ENCODE data around the gene CCL3. TPM values are rescaled to one million over a fixed set of nuclear protein-coding genes. Genes with fewer than 3 reads are reported as not detected.

Gene CCL3
- total and polyA plus RNA-seq, 2 of the 4 experiments (the other 2 are of a cell fraction): not detected

DNA sequence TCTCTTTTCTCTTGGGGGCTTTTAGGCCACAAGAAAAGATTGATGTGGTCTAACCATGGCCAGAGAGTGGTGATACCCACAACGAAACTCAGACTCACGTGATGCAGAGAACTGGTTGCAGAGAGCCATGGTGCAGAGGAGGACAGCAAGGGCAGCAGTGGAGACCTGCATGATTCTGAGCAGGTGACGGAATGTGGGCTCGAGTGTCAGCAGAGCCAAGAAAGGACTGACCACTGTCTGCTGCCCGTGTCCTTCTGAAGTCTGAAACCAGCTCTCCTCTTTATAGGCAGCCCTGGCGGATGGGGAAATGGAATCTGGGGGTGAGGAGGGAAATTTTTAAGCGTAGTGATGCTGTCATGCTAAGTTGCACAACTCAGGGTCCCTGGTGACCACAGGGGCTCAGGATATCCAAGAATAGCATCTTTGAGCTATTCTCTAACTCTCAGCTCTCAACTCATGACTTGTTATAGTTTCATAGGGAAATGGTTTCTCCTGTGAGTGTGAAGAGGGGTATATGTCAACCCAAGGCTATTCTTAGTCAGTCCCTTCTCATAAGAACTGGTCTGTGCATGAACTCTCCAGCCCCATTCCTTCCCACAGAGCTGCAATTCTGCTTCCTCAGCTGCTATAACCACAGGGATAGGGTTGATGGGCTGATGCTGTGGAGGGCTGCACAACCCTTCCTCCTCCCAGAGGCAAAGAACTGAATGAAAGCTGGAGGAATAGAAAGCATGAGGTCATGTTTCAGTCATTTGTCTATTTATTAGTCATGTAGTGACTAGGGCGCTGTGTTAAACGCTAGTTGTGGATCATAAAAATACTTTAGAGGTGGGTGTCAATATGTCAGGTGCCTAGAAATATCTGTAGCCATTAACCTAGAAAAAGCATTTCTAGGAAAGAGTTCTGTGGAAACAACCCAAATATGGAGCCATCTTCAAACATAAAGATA, at the start of gene CCL3 (continued):
- TF ChIP-seq RCOR1 (IDR thresholded peaks at IDR 0.05; ENCODE audit: insufficient replicate concordance, low read length) (no peak), RAD21 (IDR thresholded peaks at IDR 0.05; ENCODE audit: low read length) (no peak), NFE2L2 (IDR thresholded peaks at IDR 0.05; ENCODE audit: low read depth, low read length) (no peak)

DNA sequence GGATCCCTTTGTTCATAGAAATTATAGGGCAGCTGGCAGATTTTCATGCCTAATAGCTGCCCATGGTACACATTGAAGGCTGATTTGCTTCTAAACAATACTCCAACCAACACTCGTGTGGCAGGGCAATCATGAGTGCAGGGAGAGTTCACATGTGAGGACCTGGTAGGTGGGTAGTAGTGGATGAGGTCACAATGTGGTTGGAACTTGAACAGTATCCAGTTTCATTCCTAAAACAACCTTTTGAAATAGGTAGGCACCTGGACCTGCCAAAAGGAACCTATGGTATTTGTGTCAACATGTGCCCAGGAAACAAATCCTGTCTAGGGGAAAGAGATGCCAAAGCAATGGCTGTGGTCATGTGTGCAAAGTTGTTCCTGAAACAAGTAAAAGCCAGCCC, 46.5 kb upstream of the CCL3 start:
- DNase-seq: no peak
- H3K36me3 ChIP-seq (ENCODE audit: control insufficient read depth, insufficient read depth, low read length): no peaks in the 10 kb centered on the region
- H4K8ac ChIP-seq (ENCODE audit: low read depth in 2 of 2, low read length in 2 of 2): no peak overlapping the region
- H2AFZ ChIP-seq (replicated peaks; ENCODE audit: low read length, poor library complexity): no peak overlapping the region
- WGBS, 2 experiments (ENCODE audit: extremely low coverage in 2 of 2, insufficient read length in 1 of 2): no CpG with 5 or more reads among the region's 1 CpG
- H3K9me3 ChIP-seq (ENCODE audit: control insufficient read depth, insufficient read depth, low read length): no peaks in the 10 kb centered on the region
- no peak for ATAC-seq (ENCODE audit: low read depth)
- H3K56ac ChIP-seq (ENCODE audit: extremely low read depth, insufficient read depth, low read length): no peak overlapping the region
- no peak overlapping the region for H3K23ac ChIP-seq (ENCODE audit: low read depth, low read length)
- H3K79me1 ChIP-seq (ENCODE audit: low read depth in 1 of 2, low read length in 2 of 2): no peaks in the 10 kb centered on the region
- H3K4me1 ChIP-seq (ENCODE audit: control insufficient read depth, insufficient read depth, low read length): no peaks in the 10 kb centered on the region
- no peak overlapping the region for H2BK120ac ChIP-seq (ENCODE audit: low read depth, low read length)
- CTCF ChIA-PET: interaction anchor here (1.4 kb wide), 1 partner anchor 9 kb away, joined by 5 read pairs; no protein-coding TSS in a partner anchor
- no peak overlapping the region for H3K27ac ChIP-seq (ENCODE audit: insufficient read depth, low read length)
- H3K9me1 ChIP-seq (ENCODE audit: insufficient read depth, low read length): no peaks in the 10 kb centered on the region
- H3K4ac ChIP-seq (ENCODE audit: low read depth, low read length): no peak overlapping the region
- no peak overlapping the region for H4K5ac ChIP-seq (ENCODE audit: low read depth, low read length)
- no peak overlapping the region for H2BK15ac ChIP-seq (ENCODE audit: low read depth, low read length)
- H2BK20ac ChIP-seq (ENCODE audit: low read depth, low read length): no peak overlapping the region
- H3K4me2 ChIP-seq (ENCODE audit: low read depth, low read length): no peak overlapping the region
- POLR2A ChIA-PET (ENCODE audit: unreplicated experiment): no interaction called here
- no peak overlapping the region for H2AK9ac ChIP-seq (replicated peaks; ENCODE audit: low read depth, low read length, poor library complexity)
- H3K4me3 ChIP-seq (ENCODE audit: insufficient read depth, low read depth, low read length): no peak overlapping the region
- H3K18ac ChIP-seq (ENCODE audit: low read depth, low read length): no peak overlapping the region
- H3K27me3 ChIP-seq (ENCODE audit: control insufficient read depth, insufficient read depth, low read length): no peaks in the 10 kb centered on the region
- H2BK5ac ChIP-seq (ENCODE audit: low read depth, low read length, poor library complexity, severe bottlenecking): no peak overlapping the region
- intact Hi-C loops (cut with micrococcal nuclease): no loop called here
- no TSS peak for BruUV-seq (replicated peaks)
- in situ Hi-C loops (cut with MboI; ENCODE audit: low sequenced_read_pairs): loop anchor here (5.0 kb wide), 1 partner anchor 61 kb away; the partner anchor contains the start of genes CCL3L1 and CCL3L3
- H2AK5ac ChIP-seq (ENCODE audit: low read depth, low read length): no peak overlapping the region
- dilution Hi-C loops (cut with HindIII; ENCODE audit: low sequenced_read_pairs, unreplicated experiment): no loop called here
- no peak overlapping the region for H3K9ac ChIP-seq (ENCODE audit: low read depth, low read length)
- no peaks in the 10 kb centered on the region for H4K20me1 ChIP-seq (ENCODE audit: insufficient read depth, low read length)
- no peak overlapping the region for H4K91ac ChIP-seq (ENCODE audit: insufficient read depth, low read depth, low read length)
- no peak overlapping the region for H3K14ac ChIP-seq (replicated peaks; ENCODE audit: low read depth, low read length)
- TF ChIP-seq ELK1 (IDR thresholded peaks at IDR 0.05; ENCODE audit: borderline replicate concordance, low read depth, low read length) (no peak), RFX5 (IDR thresholded peaks at IDR 0.05; ENCODE audit: low read depth, low read length) (no peak), RCOR1 (IDR thresholded peaks at IDR 0.05; ENCODE audit: insufficient replicate concordance, low read length) (no peak), MXI1 (IDR thresholded peaks at IDR 0.05; ENCODE audit: borderline replicate concordance, low read depth, low read length) (no peak), SMC3 (IDR thresholded peaks at IDR 0.05; ENCODE audit: low read depth, low read length) (no peak), CHD1 (IDR thresholded peaks at IDR 0.05; ENCODE audit: low read depth, low read length) (no peak), BHLHE40 (IDR thresholded peaks at IDR 0.05; ENCODE audit: low read depth, low read length) (no peak), NFE2L2 (IDR thresholded peaks at IDR 0.05; ENCODE audit: low read depth, low read length) (no peak), MAZ (IDR thresholded peaks at IDR 0.05; ENCODE audit: borderline replicate concordance, low read depth, low read length) (no peak), RAD21 (IDR thresholded peaks at IDR 0.05; ENCODE audit: low read length) (no peak), POLR2A (IDR thresholded peaks at IDR 0.05; ENCODE audit: low read depth, low read length) (no peak), CEBPB (IDR thresholded peaks at IDR 0.05; ENCODE audit: low read depth, low read length) (no peak)
- TF ChIP-seq, protein P1, sequence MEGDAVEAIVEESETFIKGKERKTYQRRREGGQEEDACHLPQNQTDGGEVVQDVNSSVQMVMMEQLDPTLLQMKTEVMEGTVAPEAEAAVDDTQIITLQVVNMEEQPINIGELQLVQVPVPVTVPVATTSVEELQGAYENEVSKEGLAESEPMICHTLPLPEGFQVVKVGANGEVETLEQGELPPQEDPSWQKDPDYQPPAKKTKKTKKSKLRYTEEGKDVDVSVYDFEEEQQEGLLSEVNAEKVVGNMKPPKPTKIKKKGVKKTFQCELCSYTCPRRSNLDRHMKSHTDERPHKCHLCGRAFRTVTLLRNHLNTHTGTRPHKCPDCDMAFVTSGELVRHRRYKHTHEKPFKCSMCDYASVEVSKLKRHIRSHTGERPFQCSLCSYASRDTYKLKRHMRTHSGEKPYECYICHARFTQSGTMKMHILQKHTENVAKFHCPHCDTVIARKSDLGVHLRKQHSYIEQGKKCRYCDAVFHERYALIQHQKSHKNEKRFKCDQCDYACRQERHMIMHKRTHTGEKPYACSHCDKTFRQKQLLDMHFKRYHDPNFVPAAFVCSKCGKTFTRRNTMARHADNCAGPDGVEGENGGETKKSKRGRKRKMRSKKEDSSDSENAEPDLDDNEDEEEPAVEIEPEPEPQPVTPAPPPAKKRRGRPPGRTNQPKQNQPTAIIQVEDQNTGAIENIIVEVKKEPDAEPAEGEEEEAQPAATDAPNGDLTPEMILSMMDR (conservative IDR thresholded peaks at IDR 0.05; ENCODE audit: low read depth, low read length): no peak
